Duodenal mucosa (tissue), 2 donors: ENCODE results near the gene PEX10.

Source experiments
- H3K27ac ChIP-seq: one replicate; pipeline ENCODE4 v1.7.0; 2013; ENCODE audit warnings: low read depth, low read length
- H3K27me3 ChIP-seq, 2 donors: one replicate each; pipeline ENCODE4 v1.7.0; 2013; ENCODE audit warnings: low read length in 2 of 2, control low read depth in 1 of 2; ENCODE audit not compliant: insufficient read depth in 2 of 2, control insufficient read depth in 1 of 2
- H3K36me3 ChIP-seq, 2 donors: one replicate each; pipeline ENCODE4 v1.7.0; 2013; ENCODE audit warnings: low read length in 2 of 2, control low read depth in 1 of 2; ENCODE audit not compliant: insufficient read depth in 2 of 2, control insufficient read depth in 1 of 2
- H3K4me1 ChIP-seq, 2 donors: one replicate each; pipeline ENCODE4 v1.7.0; 2013; ENCODE audit warnings: low read length in 2 of 2, control low read depth in 1 of 2; ENCODE audit not compliant: insufficient read depth in 2 of 2, control insufficient read depth in 1 of 2
- H3K4me3 ChIP-seq, 2 donors: one replicate each; pipeline ENCODE4 v1.7.0; 2013; ENCODE audit warnings: low read length in 2 of 2, low read depth in 1 of 2
- H3K9ac ChIP-seq, 2 donors: one replicate each; pipeline ENCODE4 v1.7.0; 2013; ENCODE audit warnings: low read length in 2 of 2, low read depth in 1 of 2
- H3K9me3 ChIP-seq, 2 donors: one replicate each; pipeline ENCODE4 v1.7.0; 2013; ENCODE audit warnings: low read length in 2 of 2, control low read depth in 1 of 2; ENCODE audit not compliant: control insufficient read depth in 1 of 2

Gene PEX10

DNA sequence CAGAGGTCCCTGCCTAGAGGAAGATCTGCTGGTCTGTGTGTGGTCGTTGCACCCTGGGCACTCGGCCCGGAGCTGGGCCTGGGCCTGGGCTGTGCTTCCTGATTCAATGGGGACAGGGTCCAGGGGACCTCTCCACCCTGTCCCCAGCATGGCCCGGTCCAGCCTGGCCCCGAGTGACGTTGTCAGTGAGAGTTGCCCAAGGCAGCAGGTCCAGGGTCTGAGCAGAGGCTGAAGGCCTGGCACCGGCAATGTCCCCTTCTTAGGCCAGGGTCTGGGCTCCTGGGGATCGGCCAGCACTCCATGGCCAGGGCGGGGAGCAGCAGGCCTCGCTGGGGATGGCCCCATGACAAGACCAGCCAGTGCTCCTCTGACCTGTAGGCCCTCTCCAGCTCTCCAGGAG, 15.6 kb upstream of the PEX10 start:
- H3K4me1 ChIP-seq = no peaks in the 10 kb centered on the region
- H3K27me3 ChIP-seq = peaks cover 0 to 3% of the 10 kb centered on the region in 2 donors
- H3K4me3 ChIP-seq = no peak overlapping the region

DNA sequence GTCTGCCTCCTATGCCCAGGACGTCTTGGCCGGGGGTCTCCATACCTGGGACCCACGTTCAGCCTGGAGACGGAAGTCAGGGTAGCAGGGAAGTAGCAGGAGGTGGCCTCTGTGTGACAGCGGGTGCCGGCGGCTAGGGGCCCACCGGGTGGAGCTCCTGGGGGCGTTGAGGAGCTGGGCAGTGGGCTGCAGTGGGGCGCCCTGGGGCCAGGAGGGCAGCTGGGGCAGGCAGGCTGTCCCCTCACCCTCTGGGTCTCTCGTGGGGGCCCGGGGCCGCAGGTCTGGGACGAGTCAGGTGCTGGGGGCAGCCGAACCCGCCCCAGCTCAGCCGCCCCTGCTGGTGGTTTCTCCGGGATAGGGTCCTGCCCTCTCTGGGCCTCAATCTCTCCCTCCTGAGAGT, 14.7 kb upstream of the PEX10 start:
- no peak overlapping the region for H3K9ac ChIP-seq
- H3K27ac ChIP-seq = no peak overlapping the region
- no peaks in the 10 kb centered on the region for H3K4me1 ChIP-seq
- H3K36me3 ChIP-seq = no peaks in the 10 kb centered on the region
- no peak overlapping the region for H3K4me3 ChIP-seq
- H3K9me3 ChIP-seq = peaks cover 12 to 13% of the 10 kb centered on the region in 2 donors
- H3K27me3 ChIP-seq = no peaks in the 10 kb centered on the region

More for the DNA sequence above, 15.6 kb upstream of the PEX10 start:
- peaks cover 12 to 13% of the 10 kb centered on the region in 2 donors for H3K9me3 ChIP-seq
- no peak overlapping the region for H3K27ac ChIP-seq
- no peaks in the 10 kb centered on the region for H3K36me3 ChIP-seq
- H3K9ac ChIP-seq = no peak overlapping the region

DNA sequence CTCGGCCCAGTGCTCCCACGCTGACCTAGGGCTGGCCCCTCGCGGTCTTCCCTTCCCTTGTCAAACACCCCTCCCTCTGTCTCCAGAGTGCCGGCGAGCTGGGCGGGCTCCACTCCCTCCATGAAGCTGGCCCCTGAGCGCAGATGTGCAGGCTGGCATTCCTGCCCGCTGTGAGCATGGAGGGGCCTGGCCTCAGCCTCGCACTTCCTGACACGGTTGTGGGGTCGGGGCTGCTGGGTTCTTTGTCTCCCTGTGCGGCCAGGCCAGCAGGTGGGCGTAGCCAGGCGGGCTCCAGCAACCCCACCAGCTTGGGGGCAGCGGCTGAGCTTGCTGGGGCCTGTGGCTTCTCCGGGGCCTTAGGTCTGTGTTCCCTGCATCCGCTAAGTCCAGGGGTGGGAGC, 14.2 kb upstream of the PEX10 start:
- no peaks in the 10 kb centered on the region for H3K36me3 ChIP-seq
- peaks cover 12 to 13% of the 10 kb centered on the region in 2 donors for H3K9me3 ChIP-seq
- H3K27me3 ChIP-seq = no peaks in the 10 kb centered on the region
- H3K9ac ChIP-seq = no peak overlapping the region
- no peaks in the 10 kb centered on the region for H3K4me1 ChIP-seq
- no peak overlapping the region for H3K27ac ChIP-seq
- H3K4me3 ChIP-seq = no peak overlapping the region

DNA sequence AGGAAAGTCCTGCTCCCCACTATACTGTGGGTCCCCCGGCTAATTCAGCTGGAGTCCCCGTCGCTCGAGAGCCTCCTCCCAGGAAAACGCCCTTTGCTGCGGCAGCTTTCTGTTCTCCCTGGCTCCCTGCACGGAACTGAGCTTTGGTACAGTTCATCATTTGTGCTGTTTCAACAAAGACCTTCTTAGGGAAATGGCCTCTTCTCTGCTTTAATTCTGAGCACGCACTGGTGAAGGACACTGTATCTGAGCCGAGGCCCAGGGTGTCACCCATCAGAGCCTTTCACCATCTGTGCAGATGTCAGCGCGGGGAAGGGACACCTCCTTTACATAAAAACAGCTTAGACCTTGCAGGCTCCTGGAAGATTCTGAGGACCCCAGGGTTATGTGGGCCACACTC, 13.5 kb upstream of the PEX10 start:
- Histone ChIP-seq H3K9me3 (peaks cover 12 to 13% of the 10 kb centered on the region in 2 donors), H3K27ac (no peak overlapping the region), H3K4me3 (no peak overlapping the region), H3K4me1 (no peaks in the 10 kb centered on the region), H3K27me3 (no peaks in the 10 kb centered on the region), H3K36me3 (no peaks in the 10 kb centered on the region), H3K9ac (no peak overlapping the region)

DNA sequence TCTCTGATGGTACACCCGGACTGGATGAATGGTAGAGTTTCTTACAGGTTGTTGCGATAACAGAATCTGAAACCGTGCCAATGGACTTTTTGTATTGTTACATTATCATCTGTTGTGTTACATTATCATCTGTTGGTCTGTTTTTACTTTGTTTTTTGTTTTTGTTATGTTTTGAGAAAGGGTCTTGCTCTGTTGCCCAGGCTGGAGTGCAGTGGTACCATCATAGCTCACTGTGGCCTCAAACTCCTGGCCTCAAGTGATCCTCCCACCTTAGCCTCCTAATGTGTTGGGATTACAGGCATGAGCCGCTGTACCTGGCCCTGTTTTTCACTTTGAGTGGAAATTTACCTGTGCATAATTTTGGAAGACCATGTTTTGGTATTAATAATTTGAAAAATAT, 10.2 kb upstream of the PEX10 start:
- H3K36me3 ChIP-seq = no peaks in the 10 kb centered on the region
- H3K27ac ChIP-seq = no peak overlapping the region
- peaks cover 0 to 15% of the 10 kb centered on the region in 2 donors for H3K27me3 ChIP-seq
- peaks cover 0 to 6% of the 10 kb centered on the region in 2 donors for H3K9me3 ChIP-seq
- H3K9ac ChIP-seq = no peak overlapping the region
- no peak overlapping the region for H3K4me3 ChIP-seq
- H3K4me1 ChIP-seq = no peaks in the 10 kb centered on the region

DNA sequence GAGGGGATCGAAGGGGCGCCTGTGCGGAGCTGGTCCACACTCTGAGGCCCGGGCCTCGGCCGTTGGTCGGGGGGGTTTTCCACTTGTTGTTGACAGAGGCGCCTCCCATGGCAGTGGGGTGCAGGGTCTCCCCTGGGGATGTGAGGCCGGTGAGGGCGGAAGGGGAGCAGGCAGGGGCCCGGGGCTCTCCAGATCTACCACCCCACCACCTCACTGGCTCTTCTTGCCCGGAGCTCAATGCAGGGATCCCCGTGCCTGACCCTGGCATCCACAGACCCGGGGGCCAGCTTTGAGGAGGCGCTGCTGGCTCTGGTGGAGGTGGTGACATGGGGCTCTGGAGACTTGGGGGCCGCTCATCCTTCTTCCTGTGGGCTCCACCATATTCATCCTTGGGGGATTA, 7.1 kb upstream of the PEX10 start:
- no peak overlapping the region for H3K4me3 ChIP-seq
- H3K9ac ChIP-seq = no peak overlapping the region
- peaks cover 0 to 22% of the 10 kb centered on the region in 2 donors for H3K27me3 ChIP-seq
- peaks cover 0 to 6% of the 10 kb centered on the region in 2 donors for H3K9me3 ChIP-seq
- H3K36me3 ChIP-seq = no peaks in the 10 kb centered on the region
- H3K4me1 ChIP-seq = peaks cover 11 to 15% of the 10 kb centered on the region in 2 donors
- no peak overlapping the region for H3K27ac ChIP-seq

DNA sequence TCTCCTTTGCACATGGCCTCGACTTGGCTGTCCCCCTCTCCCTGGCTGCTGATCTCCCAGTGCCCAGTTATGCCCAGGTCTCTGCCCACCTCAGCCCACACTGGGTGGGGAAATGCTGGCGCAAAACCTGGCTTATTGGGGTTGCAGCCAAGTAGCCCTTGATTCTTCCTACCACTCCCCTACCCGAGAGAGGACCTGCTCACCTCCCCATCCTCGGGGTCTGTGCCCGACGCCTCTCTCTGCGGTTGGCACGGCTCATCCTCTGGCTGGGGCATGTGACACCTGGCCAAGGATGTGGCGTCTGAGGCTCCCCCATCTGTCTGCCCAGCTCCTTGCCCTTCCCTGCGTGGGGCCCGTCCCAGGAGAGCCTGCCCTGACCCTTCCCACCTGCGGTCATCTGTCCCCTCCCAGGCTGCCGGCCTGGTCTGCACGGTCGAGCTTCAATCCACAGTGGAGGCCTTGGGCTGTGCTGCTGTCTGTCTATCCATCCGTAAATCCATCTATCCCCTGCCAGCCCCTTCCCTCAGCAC, 6.5 kb upstream of the PEX10 start:
- Histone ChIP-seq H3K36me3 (no peaks in the 10 kb centered on the region), H3K9ac (no peak overlapping the region), H3K4me3 (no peak overlapping the region), H3K27ac (no peak overlapping the region), H3K27me3 (peaks cover 0 to 22% of the 10 kb centered on the region in 2 donors), H3K4me1 (peaks cover 16 to 20% of the 10 kb centered on the region in 2 donors), H3K9me3 (peaks cover 0 to 6% of the 10 kb centered on the region in 2 donors)

DNA sequence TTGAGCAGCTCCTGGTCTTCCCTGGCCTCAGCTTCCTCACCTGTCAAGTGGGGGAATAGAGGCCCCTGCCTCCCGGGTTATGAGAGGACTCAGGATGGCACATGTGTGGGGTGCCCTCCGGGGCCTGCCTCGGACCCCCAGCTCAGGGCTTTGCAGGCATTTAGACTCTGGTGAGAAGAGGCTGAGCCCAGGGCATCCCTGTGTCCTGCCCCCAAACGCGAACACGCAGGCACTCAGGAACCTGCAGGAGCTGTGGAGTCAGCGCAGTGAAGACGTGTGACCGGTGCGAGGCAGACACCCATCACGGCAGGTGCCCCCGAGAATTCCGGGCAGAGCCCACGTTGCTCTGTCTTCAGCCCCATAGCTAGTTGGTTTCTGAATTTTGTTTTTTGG, 5.5 kb upstream of the PEX10 start:
- no peaks in the 10 kb centered on the region for H3K9me3 ChIP-seq
- no peak overlapping the region for H3K9ac ChIP-seq
- no peak overlapping the region for H3K27ac ChIP-seq
- no peaks in the 10 kb centered on the region for H3K36me3 ChIP-seq
- no peak overlapping the region for H3K4me3 ChIP-seq
- H3K4me1 ChIP-seq = peaks cover 22 to 28% of the 10 kb centered on the region in 2 donors
- H3K27me3 ChIP-seq = peaks cover 0 to 22% of the 10 kb centered on the region in 2 donors

DNA sequence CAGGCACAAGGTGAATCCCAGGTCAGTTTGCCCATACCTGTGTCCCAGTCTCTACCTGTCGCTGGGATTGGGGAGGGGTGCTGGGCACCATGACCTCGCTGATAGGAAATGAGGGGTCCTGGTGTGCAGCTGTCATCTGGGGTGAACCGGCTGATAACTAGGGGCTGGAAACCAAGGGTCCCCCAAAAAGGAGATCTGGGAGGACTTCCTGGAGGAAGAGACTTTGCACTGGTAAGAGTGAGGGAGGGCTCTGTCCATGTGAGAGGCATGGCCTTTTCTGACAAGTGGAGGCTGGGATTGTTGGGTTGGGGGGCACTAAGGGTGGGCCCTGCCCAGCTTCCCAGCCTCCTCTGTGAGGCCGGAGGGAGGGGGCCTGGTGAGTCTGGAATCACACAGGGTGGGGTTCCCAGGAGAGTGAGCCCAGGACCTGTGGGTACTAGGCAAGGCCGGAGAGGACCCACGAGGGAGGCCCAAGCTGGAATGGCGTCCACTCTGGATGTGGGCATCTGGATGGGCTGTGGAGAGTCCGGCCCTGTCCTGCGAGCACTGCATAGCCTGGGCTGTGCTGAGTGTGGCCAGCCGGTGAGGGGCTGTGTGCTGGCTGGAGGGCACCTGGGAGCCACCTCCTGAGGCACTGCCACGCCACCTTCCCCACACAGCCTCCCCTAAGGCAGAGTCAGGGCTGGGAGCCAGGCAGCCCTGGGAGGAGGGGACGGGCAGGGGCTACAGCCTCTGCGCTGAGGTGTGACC, 4.9 kb upstream of the PEX10 start:
- H3K9me3 ChIP-seq = no peaks in the 10 kb centered on the region
- peaks cover 22 to 28% of the 10 kb centered on the region in 2 donors for H3K4me1 ChIP-seq
- peaks cover 0 to 22% of the 10 kb centered on the region in 2 donors for H3K27me3 ChIP-seq
- H3K36me3 ChIP-seq = no peaks in the 10 kb centered on the region
- no peak overlapping the region for H3K9ac ChIP-seq
- H3K4me3 ChIP-seq = no peak overlapping the region
- no peak overlapping the region for H3K27ac ChIP-seq

DNA sequence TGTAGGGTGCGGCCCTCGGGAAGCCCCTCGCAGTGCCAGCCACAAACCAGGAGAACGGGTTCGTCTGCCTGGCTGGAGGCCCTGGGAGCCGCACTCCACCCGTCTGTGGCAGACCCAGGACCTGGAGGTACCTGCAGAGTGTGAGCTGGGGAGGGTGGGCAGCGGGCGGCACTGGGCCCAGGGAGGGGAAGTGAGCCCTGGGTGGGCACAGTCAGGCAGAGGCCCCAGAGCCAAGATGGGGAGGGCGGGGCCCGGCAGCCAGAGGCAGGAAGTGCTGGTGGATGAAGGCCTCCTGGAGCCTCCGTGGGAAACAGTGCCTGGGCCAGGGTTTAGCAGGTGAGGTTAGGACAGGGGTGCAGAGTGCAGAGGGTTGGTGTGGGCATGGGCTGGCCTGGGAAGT, 4.0 kb upstream of the PEX10 start:
- H3K36me3 ChIP-seq = no peaks in the 10 kb centered on the region
- H3K9ac ChIP-seq = peak overlapping the region; percentile 25 to 29
- H3K4me1 ChIP-seq = peaks cover 27 to 35% of the 10 kb centered on the region in 2 donors
- H3K9me3 ChIP-seq = no peaks in the 10 kb centered on the region
- H3K27ac ChIP-seq = no peak overlapping the region
- peaks cover 0 to 22% of the 10 kb centered on the region in 2 donors for H3K27me3 ChIP-seq
- H3K4me3 ChIP-seq = peak overlapping the region; percentile 63 to 65
